ENCODE results near the gene LARP4B.

DNA sequence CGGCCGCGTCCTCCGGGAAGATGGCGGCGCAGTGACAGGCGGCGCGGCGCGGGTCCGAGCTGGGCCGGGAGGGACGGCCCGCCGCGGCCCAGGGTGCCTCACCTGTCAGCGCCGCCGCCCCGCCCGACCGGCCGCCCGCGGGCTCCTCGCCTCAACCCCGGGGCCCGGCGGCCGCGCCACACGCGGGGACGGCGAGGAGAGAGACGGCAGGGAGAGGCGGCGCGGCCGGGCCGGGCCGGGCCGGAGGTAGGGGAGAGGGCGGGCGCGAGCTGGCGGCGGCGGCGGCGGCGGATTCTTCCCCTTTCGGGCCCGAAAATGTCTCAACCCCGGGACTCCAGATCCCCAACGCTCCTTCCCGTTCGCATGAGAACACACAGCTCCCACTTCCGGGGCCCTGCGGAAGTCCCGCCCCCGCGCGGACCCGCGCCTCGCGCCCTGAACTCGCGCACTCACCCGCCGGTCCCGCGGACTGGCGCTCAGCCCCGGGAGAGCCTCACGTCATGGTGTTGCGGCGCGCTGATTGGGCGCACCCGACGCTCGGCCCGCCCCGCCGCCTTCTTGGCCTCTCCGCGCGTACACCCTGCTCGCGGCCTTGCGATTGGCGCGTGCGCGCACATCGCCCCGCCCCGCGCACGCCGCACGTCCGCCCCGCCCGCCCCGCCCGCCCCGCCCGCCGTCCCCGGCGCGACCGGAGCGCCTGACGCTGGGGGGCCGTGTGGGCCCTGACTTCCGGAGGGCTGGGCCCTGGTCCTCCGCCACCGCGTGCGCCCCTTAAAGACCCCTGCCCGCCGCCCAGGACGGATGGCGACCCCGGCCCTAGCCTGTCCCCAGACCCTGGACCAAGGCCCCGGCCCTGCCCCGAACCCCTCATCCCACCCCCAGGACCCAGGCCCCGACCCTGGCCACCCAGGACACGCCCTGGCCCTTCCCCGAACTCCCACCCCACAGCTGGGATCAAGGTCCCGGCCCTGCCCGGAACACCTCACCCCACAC lies at the start of gene LARP4B:
- TF ChIP-seq POLR2A (IDR thresholded peaks at IDR 0.05), result peak in 1 of 2 donors; percentile 68
- no peak for TF ChIP-seq CTCF (IDR thresholded peaks at IDR 0.05)

Data from vagina (tissue), 2 donors.